GM23248 (cell line): ENCODE data around the gene SH3RF3.

ENCODE experiments used
- EZH2 ChIP-seq: fragments of 200-600 bp; sonication (generic); IDR thresholded peaks from 2 replicates; pipeline ENCODE4 v1.6.1; 2018; ENCODE audit warnings: antibody characterized with exemption, mild to moderate bottlenecking; ENCODE audit not compliant: insufficient read depth, poor library complexity, severe bottlenecking
- EZH2phosphoT487 ChIP-seq: fragments of 200-600 bp; sonication (generic); IDR thresholded peaks from 2 replicates; pipeline ENCODE4 v1.6.1; 2018; ENCODE audit warnings: antibody characterized with exemption, moderate library complexity, mild to moderate bottlenecking, low read depth; ENCODE audit not compliant: insufficient read depth

DNA sequence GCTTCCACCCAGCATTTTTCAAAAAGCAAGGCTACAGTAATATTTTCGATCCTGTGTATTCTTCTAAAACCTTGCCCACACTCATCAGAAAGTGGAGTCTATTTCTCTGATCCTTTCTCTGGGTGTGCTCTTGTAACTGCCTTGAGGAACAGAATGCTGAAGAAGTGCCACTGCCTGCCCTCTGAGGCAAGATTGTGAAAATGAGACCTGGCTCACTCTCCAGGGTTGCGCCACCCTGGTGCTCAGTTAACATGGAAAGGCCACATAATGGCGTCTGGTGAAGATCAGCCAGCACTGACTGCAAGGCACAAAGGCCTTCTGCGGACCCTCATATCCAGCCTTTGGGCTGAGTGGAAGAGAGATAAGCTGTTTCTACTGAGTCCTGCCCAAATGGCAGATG is 11.2 kb upstream of the SH3RF3 start:
- TF ChIP-seq EZH2 (no peak), EZH2phosphoT487 (no peak)
